ENCODE measurements around the gene SPRR2E. TPM values are rescaled to one million over a fixed set of nuclear protein-coding genes. Genes with fewer than 3 reads are reported as not detected.
A peak's percentile ranks its signal among the peaks of the same experiment; 100 is the strongest.
"Not testable (repeated sequence)": the region's sequence is repeated elsewhere in the genome, so short reads cannot be mapped to it uniquely, and the experiment has no call there.

Gene SPRR2E
- total RNA-seq, 2 donors from 2014 or later: not detected

GRCh38 chr1:153127296-153127695, 33.0 kb upstream of the SPRR2E start:
- no peaks in the 10 kb centered on the region for H3K36me3 ChIP-seq (replicated peaks in 1 of 2; ENCODE audit: insufficient read depth in 1 of 2, low read depth in 2 of 2)
- no peak overlapping the region for H3K27ac ChIP-seq
- no peak for DNase-seq
- H3K27me3 ChIP-seq: no peaks in the 10 kb centered on the region
- peaks cover 17% of the 10 kb centered on the region for H3K4me1 ChIP-seq
- ATAC-seq: no peak
- TF ChIP-seq POLR2A (IDR thresholded peaks at IDR 0.05): no peak
- TF ChIP-seq CTCF (IDR thresholded peaks at IDR 0.05): no peak
- intact Hi-C loops (cut with DNase I): no loop called here
- H3K9me3 ChIP-seq: no peaks in the 10 kb centered on the region
- H3K4me3 ChIP-seq: no peak overlapping the region
- WGBS, 2 donors: 78 to 82% methylated on average over 2 of the region's 2 CpGs

DNA sequence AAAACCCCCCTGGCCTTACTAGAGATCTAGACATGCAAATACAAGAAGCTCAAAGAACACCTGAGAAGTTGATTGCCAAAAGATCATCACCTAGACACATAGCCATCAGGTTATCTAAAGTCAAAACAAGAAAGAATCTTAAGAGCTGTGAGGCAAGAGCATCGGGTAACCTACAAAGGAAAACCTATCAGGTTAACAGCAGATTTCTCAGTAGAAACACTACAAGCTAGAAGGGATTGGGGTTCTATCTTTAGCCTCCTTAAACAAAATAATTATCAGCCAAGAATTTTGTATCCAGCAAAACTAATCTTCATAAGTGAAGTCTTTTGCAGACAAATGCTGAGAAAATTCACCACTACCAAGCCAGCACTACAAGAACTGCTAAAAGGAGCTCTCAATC, 31.2 kb upstream of the SPRR2E start:
- peaks cover 35% of the 10 kb centered on the region for H3K4me1 ChIP-seq
- no peaks in the 10 kb centered on the region for H3K36me3 ChIP-seq (replicated peaks in 1 of 2; ENCODE audit: insufficient read depth in 1 of 2, low read depth in 2 of 2)
- no peaks in the 10 kb centered on the region for H3K27me3 ChIP-seq
- TF ChIP-seq CTCF (IDR thresholded peaks at IDR 0.05) (no peak), POLR2A (IDR thresholded peaks at IDR 0.05) (no peak)
- ATAC-seq (no peak), DNase-seq (no peak)
- intact Hi-C loops (cut with DNase I): no loop called here
- H3K27ac ChIP-seq: no peak overlapping the region
- H3K9me3 ChIP-seq: no peaks in the 10 kb centered on the region
- no peak overlapping the region for H3K4me3 ChIP-seq
- WGBS, 2 donors: 92% methylated on average over 1 of the region's 1 CpG

DNA sequence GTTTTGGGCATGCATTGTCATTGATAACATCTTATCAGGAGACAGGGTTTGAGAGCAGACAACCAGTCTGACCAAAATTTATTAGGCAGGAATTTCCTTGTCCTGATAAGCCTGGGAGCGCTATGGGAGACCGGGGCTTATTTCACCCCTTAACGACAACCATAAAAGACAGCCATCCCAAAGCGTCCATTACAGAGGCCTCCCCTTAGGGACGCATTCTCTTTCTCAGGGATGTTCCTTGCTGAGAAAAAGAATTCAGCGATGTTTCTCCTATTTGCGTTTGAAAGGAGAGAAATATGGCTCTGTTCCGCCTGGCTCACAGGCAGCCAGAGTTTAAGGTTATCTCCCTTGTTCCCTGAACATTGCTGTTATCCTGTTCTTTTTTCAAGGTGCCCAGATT, 29.5 kb upstream of the SPRR2E start:
- H3K36me3 ChIP-seq (replicated peaks in 1 of 2; ENCODE audit: insufficient read depth in 1 of 2, low read depth in 2 of 2): not testable (repeated sequence)
- Histone ChIP-seq H3K27ac (peak overlapping the region; percentile 91 to 95 (median 94)), H3K4me1 (peaks cover 50% of the 10 kb centered on the region)

DNA sequence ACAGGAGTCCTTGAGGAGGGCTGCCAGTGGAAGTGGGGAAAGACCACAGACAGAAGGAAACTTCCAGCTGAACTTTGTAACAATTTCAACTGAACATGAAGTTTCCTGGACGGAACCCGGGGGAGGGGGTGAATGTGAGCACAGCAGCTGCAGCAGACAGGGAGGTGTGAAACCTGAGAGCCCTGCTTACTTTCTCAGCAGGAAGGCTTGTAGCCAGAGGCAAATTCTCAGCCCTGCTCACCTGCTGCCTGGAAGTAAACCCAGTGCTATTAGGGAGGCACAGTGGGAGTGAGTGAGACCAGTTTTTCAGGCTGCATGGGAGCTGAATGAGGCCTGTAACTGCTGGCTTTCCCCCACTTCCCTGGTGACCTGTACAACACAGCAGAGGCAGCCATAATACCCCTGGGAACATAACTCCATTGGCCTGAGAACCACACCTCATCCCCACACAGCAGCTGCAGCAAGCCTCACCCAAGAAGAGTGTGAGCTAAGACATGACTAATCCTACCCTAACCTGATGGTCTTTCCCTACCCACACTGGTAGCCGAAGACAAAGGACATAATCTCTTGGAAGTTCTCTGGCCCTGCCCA, 28.6 kb upstream of the SPRR2E start:
- Histone ChIP-seq H3K27ac (peak overlapping the region; percentile 91 to 95 (median 94)), H3K9me3 (no peaks in the 10 kb centered on the region), H3K36me3 (replicated peaks in 1 of 2; ENCODE audit: insufficient read depth in 1 of 2, low read depth in 2 of 2) (no peaks in the 10 kb centered on the region), H3K4me1 (peaks cover 59% of the 10 kb centered on the region), H3K4me3 (no peak overlapping the region), H3K27me3 (no peaks in the 10 kb centered on the region)
- ATAC-seq: peak; percentile 98
- intact Hi-C loops (cut with DNase I): no loop called here
- no peak for TF ChIP-seq CTCF (IDR thresholded peaks at IDR 0.05)
- peak in 2 of 3 donors; percentile 72 to 79 for TF ChIP-seq POLR2A (IDR thresholded peaks at IDR 0.05)
- WGBS, 2 donors: 12 to 13% methylated on average over 3 of the region's 3 CpGs
- DNase-seq: peak; percentile 92 to 95 (median 94)

More for the DNA sequence above, 29.5 kb upstream of the SPRR2E start:
- intact Hi-C loops (cut with DNase I); H3K4me3 ChIP-seq; H3K27me3 ChIP-seq; H3K9me3 ChIP-seq; ATAC-seq; DNase-seq: not testable (repeated sequence)
- 74 to 84% methylated on average over 8 of the region's 8 CpGs for WGBS, 2 donors

DNA sequence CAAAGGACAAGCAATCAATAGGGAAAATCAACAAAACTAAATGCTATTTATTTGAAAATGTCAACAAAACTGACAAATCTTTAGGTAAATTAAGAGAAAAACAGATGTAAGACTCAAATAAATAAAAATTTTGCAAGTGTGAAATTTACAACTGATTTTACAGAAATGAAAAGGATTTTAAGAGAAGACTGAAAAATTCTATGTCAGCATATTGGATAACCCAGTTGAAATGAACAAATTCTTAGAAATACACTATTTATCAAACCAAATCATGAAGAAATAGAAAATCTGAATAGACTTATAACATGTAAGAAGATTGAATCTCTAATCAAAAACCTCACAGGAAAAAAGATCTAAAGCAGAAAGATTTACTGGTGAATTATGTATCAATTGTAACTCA, 26.6 kb upstream of the SPRR2E start:
- no peak for TF ChIP-seq POLR2A (IDR thresholded peaks at IDR 0.05)
- no peak for TF ChIP-seq CTCF (IDR thresholded peaks at IDR 0.05)
- ATAC-seq (no peak), DNase-seq (no peak)
- Histone ChIP-seq H3K27ac (peak overlapping the region in 3 of 4 donors; percentile 91 to 95 (median 94)), H3K4me1 (peaks cover 65% of the 10 kb centered on the region), H3K9me3 (no peaks in the 10 kb centered on the region), H3K4me3 (no peak overlapping the region), H3K27me3 (no peaks in the 10 kb centered on the region), H3K36me3 (replicated peaks in 1 of 2; ENCODE audit: insufficient read depth in 1 of 2, low read depth in 2 of 2) (no peaks in the 10 kb centered on the region)
- intact Hi-C loops (cut with DNase I): no loop called here

Data from body of pancreas (tissue), 4 donors.